DND-41 (cell line): Measurements from ENCODE around the gene KIRREL3.

Source experiments
- ATAC-seq: fragments of 200-7000 bp; cut with Tn5 transposase; 3 replicates; pipeline ENCODE4 v1.9.1; 2021; ENCODE audit warnings: low read depth; ENCODE audit not compliant: insufficient read depth
- DNase-seq: peaks from one replicate; pipeline ENCODE4 v3.0.0-alpha.2; 2020
- H2AFZ ChIP-seq: 2 replicates; pipeline ENCODE4 v1.6.0; 2012; ENCODE audit warnings: low read depth, low read length
- H3K27ac ChIP-seq: 2 replicates; pipeline ENCODE4 v1.5.1; 2012; ENCODE audit warnings: low read length, inconsistent platforms
- H3K27me3 ChIP-seq: fragments of 200-600 bp; sonication (generic); 2 replicates; pipeline ENCODE4 v1.6.0; 2012; ENCODE audit warnings: low read length, mild to moderate bottlenecking, inconsistent platforms; ENCODE audit not compliant: insufficient read depth, poor library complexity
- H3K36me3 ChIP-seq: 2 replicates; pipeline ENCODE4 v1.5.1; 2012; ENCODE audit warnings: low read length, inconsistent platforms; ENCODE audit not compliant: insufficient read depth
- H3K4me1 ChIP-seq: 2 replicates; pipeline ENCODE4 v1.5.1; 2012; ENCODE audit warnings: mild to moderate bottlenecking, low read length; ENCODE audit not compliant: insufficient read depth
- H3K4me2 ChIP-seq: 2 replicates; pipeline ENCODE4 v1.6.0; 2012; ENCODE audit warnings: mild to moderate bottlenecking, moderate library complexity, low read length, inconsistent platforms; ENCODE audit not compliant: insufficient read depth
- H3K4me3 ChIP-seq, 2 experiments: fragments of 200-600 bp in 1 of 2; shearing (Covaris generic) in 1 of 2; 2 replicates each; pipeline ENCODE4 v1.5.1; 2012 to 2016; ENCODE audit warnings: inconsistent platforms in 2 of 2, low read length in 2 of 2, mild to moderate bottlenecking in 2 of 2, low read depth in 1 of 2, moderate library complexity in 1 of 2
- H3K79me2 ChIP-seq: 2 replicates; pipeline ENCODE4 v1.6.0; 2012; ENCODE audit warnings: low read length, inconsistent platforms; ENCODE audit not compliant: insufficient read depth
- H3K9ac ChIP-seq: 2 replicates; pipeline ENCODE4 v1.6.0; 2012; ENCODE audit warnings: low read depth, mild to moderate bottlenecking, inconsistent platforms, low read length, moderate library complexity
- H3K9me3 ChIP-seq: 2 replicates; pipeline ENCODE4 v1.5.1; 2012; ENCODE audit warnings: low read length, moderate library complexity, mild to moderate bottlenecking, inconsistent platforms; ENCODE audit not compliant: insufficient read depth, severe bottlenecking
- H4K20me1 ChIP-seq: 2 replicates; pipeline ENCODE4 v1.6.0; 2012; ENCODE audit warnings: low read length; ENCODE audit not compliant: insufficient read depth
- EZH2 ChIP-seq: IDR thresholded peaks from 3 replicates; pipeline ENCODE4 v1.6.1; 2012; ENCODE audit warnings: borderline replicate concordance, low read depth, mild to moderate bottlenecking, moderate library complexity, low read length, inconsistent platforms; ENCODE audit not compliant: severe bottlenecking
- TF ChIP-seq, protein P1 (sequence below): IDR thresholded peaks from 2 replicates; pipeline ENCODE4 v1.5.1; 2012; ENCODE audit warnings: borderline replicate concordance, low read length, moderate library complexity, mild to moderate bottlenecking; ENCODE audit not compliant: poor library complexity, severe bottlenecking; ENCODE audit errors: extremely low read depth

KIRREL3 gene

DNA sequence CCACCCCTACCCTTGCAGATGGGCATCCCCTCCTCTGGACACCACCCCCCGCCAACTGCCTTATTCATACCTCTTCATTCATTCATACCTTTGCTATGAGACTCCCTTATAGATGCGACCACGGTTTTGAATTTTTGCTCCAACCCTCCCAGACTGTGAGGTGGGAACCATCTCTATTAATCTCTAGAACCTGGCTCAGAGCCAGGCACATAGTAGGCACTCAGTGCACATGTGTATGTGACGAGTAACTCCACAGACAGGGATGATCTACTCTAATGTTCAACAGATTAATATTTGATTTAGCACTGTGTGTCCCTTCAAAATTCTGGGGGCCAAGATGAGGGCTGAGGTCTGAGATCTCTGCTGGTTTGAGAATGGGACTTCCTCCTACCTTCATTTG, 424.7 kb downstream of the KIRREL3 start:
- Histone ChIP-seq H3K36me3 (no peaks in the 10 kb centered on the region), H3K27ac (no peak overlapping the region), H3K4me2 (no peak overlapping the region), H3K9ac (no peak overlapping the region), H3K9me3 (no peaks in the 10 kb centered on the region), H4K20me1 (no peaks in the 10 kb centered on the region; the same call in 1 of the 2 replicates), H3K4me3 (no peak overlapping the region), H3K4me1 (no peaks in the 10 kb centered on the region), H3K79me2 (no peaks in the 10 kb centered on the region), H3K27me3 (peaks cover 8% of the 10 kb centered on the region), H2AFZ (no peak overlapping the region)
- DNase-seq (no peak), ATAC-seq (no peak)
- TF ChIP-seq, protein P1, sequence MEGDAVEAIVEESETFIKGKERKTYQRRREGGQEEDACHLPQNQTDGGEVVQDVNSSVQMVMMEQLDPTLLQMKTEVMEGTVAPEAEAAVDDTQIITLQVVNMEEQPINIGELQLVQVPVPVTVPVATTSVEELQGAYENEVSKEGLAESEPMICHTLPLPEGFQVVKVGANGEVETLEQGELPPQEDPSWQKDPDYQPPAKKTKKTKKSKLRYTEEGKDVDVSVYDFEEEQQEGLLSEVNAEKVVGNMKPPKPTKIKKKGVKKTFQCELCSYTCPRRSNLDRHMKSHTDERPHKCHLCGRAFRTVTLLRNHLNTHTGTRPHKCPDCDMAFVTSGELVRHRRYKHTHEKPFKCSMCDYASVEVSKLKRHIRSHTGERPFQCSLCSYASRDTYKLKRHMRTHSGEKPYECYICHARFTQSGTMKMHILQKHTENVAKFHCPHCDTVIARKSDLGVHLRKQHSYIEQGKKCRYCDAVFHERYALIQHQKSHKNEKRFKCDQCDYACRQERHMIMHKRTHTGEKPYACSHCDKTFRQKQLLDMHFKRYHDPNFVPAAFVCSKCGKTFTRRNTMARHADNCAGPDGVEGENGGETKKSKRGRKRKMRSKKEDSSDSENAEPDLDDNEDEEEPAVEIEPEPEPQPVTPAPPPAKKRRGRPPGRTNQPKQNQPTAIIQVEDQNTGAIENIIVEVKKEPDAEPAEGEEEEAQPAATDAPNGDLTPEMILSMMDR, result no peak
- no peak for TF ChIP-seq EZH2

DNA sequence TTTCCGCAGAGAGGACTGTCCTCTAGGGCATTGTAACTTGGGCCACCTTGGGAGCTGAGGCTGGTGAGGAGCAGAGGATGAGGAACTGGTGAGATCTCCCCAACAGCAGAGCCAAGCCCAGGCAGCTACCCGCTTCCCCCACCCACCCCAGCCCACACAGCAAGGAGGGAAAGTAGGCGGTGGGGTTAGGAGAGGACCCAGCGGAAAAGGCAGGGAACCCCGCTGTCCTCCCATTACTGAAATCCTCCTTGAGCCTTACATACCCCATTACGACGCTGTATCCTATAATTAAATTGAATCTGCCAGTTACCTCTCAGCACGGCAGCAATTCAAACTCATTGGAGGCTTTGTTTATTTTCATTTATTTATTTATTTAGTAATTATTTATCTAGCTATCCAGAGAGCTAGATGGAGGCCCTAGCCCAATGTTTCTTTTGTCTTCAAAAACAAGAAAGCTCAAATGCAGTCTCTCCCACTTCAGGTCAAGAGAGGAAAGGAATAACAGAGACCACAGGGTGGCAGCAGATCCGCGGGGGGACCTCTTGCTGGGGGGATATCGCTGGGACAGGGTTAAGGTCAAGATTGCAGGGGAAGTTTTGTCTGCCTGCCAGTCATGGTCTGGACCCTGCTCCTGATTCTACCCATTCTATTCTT, 427.1 kb downstream of the KIRREL3 start:
- Histone ChIP-seq H3K9me3 (no peaks in the 10 kb centered on the region), H3K27me3 (peaks cover 14% of the 10 kb centered on the region), H2AFZ (no peak overlapping the region), H3K36me3 (no peaks in the 10 kb centered on the region), H3K9ac (no peak overlapping the region), H3K79me2 (no peaks in the 10 kb centered on the region), H3K4me1 (no peaks in the 10 kb centered on the region), H3K4me3 (no peak overlapping the region), H3K27ac (no peak overlapping the region), H3K4me2 (no peak overlapping the region), H4K20me1 (peaks cover 2% of the 10 kb centered on the region; the same call in 1 of the 2 replicates)
- no peak for DNase-seq
- TF ChIP-seq, protein P1, result peak; percentile 32
- TF ChIP-seq EZH2, result no peak
- ATAC-seq, result no peak

DNA sequence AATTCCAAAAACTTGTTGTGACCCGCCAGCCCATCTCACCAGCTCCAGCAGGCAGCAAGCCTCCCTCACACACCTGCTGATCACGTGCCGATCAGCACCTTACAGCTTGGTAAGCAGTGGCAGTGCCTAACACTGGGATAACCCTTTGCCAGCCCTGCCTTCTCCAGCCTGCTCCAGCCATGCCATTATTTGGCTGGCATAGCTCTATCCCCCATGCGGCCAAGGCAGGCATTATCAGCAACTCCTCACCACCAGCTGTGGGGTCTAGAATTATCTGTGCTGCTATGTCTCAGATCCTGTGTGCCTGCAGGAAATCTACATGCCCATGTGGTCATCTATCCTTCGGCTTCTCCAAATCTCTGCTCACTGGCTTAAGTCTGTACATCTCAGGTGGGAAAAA, 430.1 kb downstream of the KIRREL3 start:
- H3K4me1 ChIP-seq, result no peaks in the 10 kb centered on the region
- H3K27me3 ChIP-seq, result peaks cover 7% of the 10 kb centered on the region
- H3K36me3 ChIP-seq, result no peaks in the 10 kb centered on the region
- H4K20me1 ChIP-seq, result peaks cover 2% of the 10 kb centered on the region; the same call in 1 of the 2 replicates
- H3K79me2 ChIP-seq, result no peaks in the 10 kb centered on the region
- H3K4me3 ChIP-seq, result no peak overlapping the region
- H3K9ac ChIP-seq, result no peak overlapping the region
- DNase-seq (no peak), ATAC-seq (no peak)
- no peaks in the 10 kb centered on the region for H3K9me3 ChIP-seq
- no peak overlapping the region for H3K4me2 ChIP-seq
- no peak overlapping the region for H3K27ac ChIP-seq
- H2AFZ ChIP-seq, result no peak overlapping the region
- TF ChIP-seq EZH2, result no peak
- TF ChIP-seq, protein P1, result no peak
